ENCODE measurements around the gene RRP36. TPM values are rescaled to one million over a fixed set of nuclear protein-coding genes. Genes with fewer than 3 reads are reported as not detected.
A peak's percentile ranks its signal among the peaks of the same experiment; 100 is the strongest.

Gene RRP36
- 55.6 TPM for total RNA-seq (2013)
- polyA plus RNA-seq (10 to 100 TPM; 26.6 to 52.5 (median 43.3) TPM), polyA minus RNA-seq (19.4 and 33.2 TPM in 2 replicates), total RNA-seq (11.4 to 30.6 (median 15.9) reads per million in 11 experiments)

GRCh38 chr6:43021270-43022047 is at the start of gene RRP36:
RRP36 (plus strand) TSS chr6:43021623; CDS start chr6:43021655, 32 bp downstream.
- DNase-seq: peak; percentile 31 to 74 (median 64)
- Mint-ChIP-seq H3K27me3 (ENCODE audit: low read depth in 3 of 3) (peaks cover 0 to 4% (median 1%) of the 10 kb centered on the region in 3 donors), H3K9me3 (no peaks in the 10 kb centered on the region), H3K36me3 (peaks cover 44 to 67% of the 10 kb centered on the region in 2 donors), H3K4me1 (peaks cover 22% of the 10 kb centered on the region), H3K27ac (peak within 1 kb of the TSS; percentile 83 to 95 (median 92)), H3K4me3 (peak within 1 kb of the TSS; percentile 96 to 100)
- Histone ChIP-seq H3K36me3 (replicated peaks in 1 of 2; ENCODE audit: control insufficient read depth in 1 of 2, insufficient read depth in 2 of 2, low read length in 2 of 2) (peaks cover 46 to 54% of the 10 kb centered on the region in 2 donors), H3K27ac (ENCODE audit: low read depth in 1 of 2, low read length in 2 of 2) (peak within 1 kb of the TSS; percentile 49 to 78), H3K4me3 (replicated peaks in 1 of 3; ENCODE audit: low read depth in 2 of 3, low read length in 3 of 3) (peak within 1 kb of the TSS; percentile 89 to 99 (median 94)), H4K20me1 (ENCODE audit: insufficient read depth, low read length) (peaks cover 61% of the 10 kb centered on the region), H3K79me2 (ENCODE audit: insufficient read depth, low read length) (peaks cover 50% of the 10 kb centered on the region), H2AFZ (ENCODE audit: insufficient read depth, low read depth, low read length, poor library complexity, severe bottlenecking) (peak within 1 kb of the TSS; percentile 73), H3K4me1 (ENCODE audit: control insufficient read depth in 1 of 2, insufficient read depth in 2 of 2, low read length in 2 of 2) (peaks cover 18 to 21% of the 10 kb centered on the region in 2 donors), H3K27me3 (ENCODE audit: control insufficient read depth in 2 of 2, insufficient read depth in 2 of 2, low read length in 2 of 2) (no peaks in the 10 kb centered on the region), H3K4me2 (replicated peaks; ENCODE audit: extremely low read depth, low read length, poor library complexity, severe bottlenecking) (peak within 1 kb of the TSS; percentile 91), H3K9ac (ENCODE audit: insufficient read depth, low read length, poor library complexity, severe bottlenecking) (peak within 1 kb of the TSS; percentile 68), H3K9me3 (replicated peaks in 1 of 2; ENCODE audit: control insufficient read depth in 1 of 2, insufficient read depth in 1 of 2, low read length in 2 of 2) (no peaks in the 10 kb centered on the region)
- TF ChIP-seq CTCF (IDR thresholded peaks at IDR 0.05): no peak
- WGBS (ENCODE audit: insufficient coverage): 2% methylated on average over 55 of the region's 56 CpGs
- intact Hi-C loops (cut with micrococcal nuclease): no loop called here

- H3K4me2 ChIP-seq (replicated peaks; ENCODE audit: extremely low read depth, low read length, poor library complexity, severe bottlenecking): no peak overlapping the region
- no peak overlapping the region for H3K4me3 Mint-ChIP-seq
- H3K27me3 ChIP-seq (ENCODE audit: control insufficient read depth in 2 of 2, insufficient read depth in 2 of 2, low read length in 2 of 2): no peaks in the 10 kb centered on the region
- peaks cover 14% of the 10 kb centered on the region for H4K20me1 ChIP-seq (ENCODE audit: insufficient read depth, low read length)
- no peak for TF ChIP-seq CTCF (IDR thresholded peaks at IDR 0.05)
- peak overlapping the region; percentile 17 for H3K9ac ChIP-seq (ENCODE audit: insufficient read depth, low read length, poor library complexity, severe bottlenecking)
- H3K9me3 Mint-ChIP-seq: peaks cover 0 to 1% (median 0%) of the 10 kb centered on the region in 7 donors
- peaks cover 21 to 58% of the 10 kb centered on the region in 2 donors for H3K36me3 Mint-ChIP-seq
- 87% methylated on average over 3 of the region's 3 CpGs for WGBS (ENCODE audit: insufficient coverage)
- H3K36me3 ChIP-seq (replicated peaks in 1 of 2; ENCODE audit: control insufficient read depth in 1 of 2, insufficient read depth in 2 of 2, low read length in 2 of 2): peaks cover 21 to 31% of the 10 kb centered on the region in 2 donors
- intact Hi-C loops (cut with micrococcal nuclease): no loop called here
- no peaks in the 10 kb centered on the region for H3K27me3 Mint-ChIP-seq (ENCODE audit: low read depth in 3 of 3)
- peak overlapping the region in 1 of 7 donors; percentile 52 for H3K27ac Mint-ChIP-seq
- H3K9me3 ChIP-seq (replicated peaks in 1 of 2; ENCODE audit: control insufficient read depth in 1 of 2, insufficient read depth in 1 of 2, low read length in 2 of 2): no peaks in the 10 kb centered on the region
- H3K4me1 Mint-ChIP-seq: peaks cover 18% of the 10 kb centered on the region
- H3K27ac ChIP-seq (ENCODE audit: low read depth in 1 of 2, low read length in 2 of 2): peak overlapping the region in 1 of 2 donors; percentile 38
- H3K4me1 ChIP-seq (ENCODE audit: control insufficient read depth in 1 of 2, insufficient read depth in 2 of 2, low read length in 2 of 2): peaks cover 7 to 10% of the 10 kb centered on the region in 2 donors
- no peak overlapping the region for H2AFZ ChIP-seq (ENCODE audit: insufficient read depth, low read depth, low read length, poor library complexity, severe bottlenecking)
- peaks cover 12% of the 10 kb centered on the region for H3K79me2 ChIP-seq (ENCODE audit: insufficient read depth, low read length)
- no peak for DNase-seq
- H3K4me3 ChIP-seq (replicated peaks in 1 of 3; ENCODE audit: low read depth in 2 of 3, low read length in 3 of 3): no peak overlapping the region
Observed at GRCh38 chr6:42971746-42972327, 49.6 kb upstream of the RRP36 start.
